Smooth muscle cell (in vitro differentiated cells): ENCODE data around the gene WRNIP1. TPM values are rescaled to one million over a fixed set of nuclear protein-coding genes. Genes with fewer than 3 reads are reported as not detected.

Experiments used
- DNase-seq: peaks from one replicate; lab custom pipeline; 2025; ENCODE audit not compliant: unreplicated experiment; lab: John Stamatoyannopoulos, UW
- H2AFZ ChIP-seq: fragments of 200-600 bp; sonication (generic); 2 replicates; pipeline ENCODE4 v1.6.0; 2016; ENCODE audit warnings: antibody characterized with exemption, low read depth, mild to moderate bottlenecking
- H3F3A ChIP-seq: fragments of 200-600 bp; sonication (generic); 2 replicates; pipeline ENCODE4 v1.6.0; 2017; ENCODE audit warnings: antibody characterized with exemption, low read depth
- H3K27ac ChIP-seq: fragments of 200-600 bp; sonication (generic); 2 replicates; pipeline ENCODE4 v1.5.1; 2016; ENCODE audit warnings: low read depth, mild to moderate bottlenecking
- H3K27me3 ChIP-seq: fragments of 200-600 bp; sonication (generic); 2 replicates; pipeline ENCODE4 v1.6.1; 2016; ENCODE audit warnings: low read depth, mild to moderate bottlenecking
- H3K36me3 ChIP-seq: fragments of 200-600 bp; sonication (generic); 2 replicates; pipeline ENCODE4 v1.5.1; 2016; ENCODE audit warnings: low read depth
- H3K4me1 ChIP-seq: fragments of 200-600 bp; sonication (generic); 2 replicates; pipeline ENCODE4 v1.5.1; 2016; ENCODE audit warnings: low read depth
- H3K4me2 ChIP-seq: fragments of 200-600 bp; sonication (generic); 2 replicates; pipeline ENCODE4 v1.6.0; 2016; ENCODE audit warnings: mild to moderate bottlenecking
- H3K4me3 ChIP-seq: fragments of 200-600 bp; sonication (generic); 2 replicates; pipeline ENCODE4 v1.5.1; 2016; ENCODE audit warnings: mild to moderate bottlenecking
- H3K79me2 ChIP-seq: fragments of 200-600 bp; sonication (generic); 2 replicates; pipeline ENCODE4 v1.6.0; 2016; ENCODE audit warnings: low read depth, mild to moderate bottlenecking
- H3K9ac ChIP-seq: fragments of 200-600 bp; sonication (generic); 2 replicates; pipeline ENCODE4 v1.6.0; 2016; ENCODE audit warnings: low read depth
- H3K9me3 ChIP-seq: fragments of 200-600 bp; sonication (generic); replicated peaks from 2 replicates; pipeline ENCODE4 v1.5.1; 2016; ENCODE audit warnings: low read depth
- H4K20me1 ChIP-seq: fragments of 200-600 bp; sonication (generic); 2 replicates; pipeline ENCODE4 v1.6.0; 2016; ENCODE audit warnings: low read depth
- CTCF ChIP-seq: fragments of 200-600 bp; sonication (generic); IDR thresholded peaks from 2 replicates; pipeline ENCODE4 v1.5.1; 2017; ENCODE audit warnings: borderline replicate concordance, mild to moderate bottlenecking, antibody characterized with exemption; ENCODE audit not compliant: insufficient read depth, poor library complexity, severe bottlenecking
- WGBS: methylation state at CpG from one replicate; pipeline ENCODE4 v1.1.7; 2016; ENCODE audit warnings: low lambda C conversion rate; 5-methylcytosine and 5-hydroxymethylcytosine counted together
- polyA plus RNA-seq: library from polyadenylated mRNA; unstranded; fragments of >200 nt; fragmentation: Nextera tagmentation; extraction: Ambion mirVana; gene quantifications from 2 replicates; pipeline ENCODE4 v1.2.1, GENCODE V29; 2016
- total RNA-seq: library from RNA; depleted of rRNA; stranded (reverse); fragments of >200 nt; gene quantifications from 2 replicates; pipeline ENCODE4 v1.2.3, GENCODE V29; 2014

The WRNIP1 gene
- total and polyA plus RNA-seq, 2 experiments from 2014 or later, result 20.0 to 29.6 TPM

GRCh38 chr6:2737885-2738284, 27.3 kb upstream of the WRNIP1 start:
- H3K4me1 ChIP-seq, result no peaks in the 10 kb centered on the region
- H3K9me3 ChIP-seq, result no peaks in the 10 kb centered on the region
- H3K36me3 ChIP-seq, result no peaks in the 10 kb centered on the region
- no peaks in the 10 kb centered on the region for H4K20me1 ChIP-seq
- no peak overlapping the region for H3K9ac ChIP-seq
- no peaks in the 10 kb centered on the region for H3F3A ChIP-seq
- TF ChIP-seq CTCF, result no peak
- WGBS, result 71% methylated on average over 2 of the region's 3 CpGs
- H3K27ac ChIP-seq, result no peak overlapping the region
- no peak overlapping the region for H3K4me2 ChIP-seq
- no peaks in the 10 kb centered on the region for H3K79me2 ChIP-seq
- no peaks in the 10 kb centered on the region for H3K27me3 ChIP-seq
- no peak for DNase-seq
- no peak overlapping the region for H3K4me3 ChIP-seq
- H2AFZ ChIP-seq, result no peak overlapping the region

GRCh38 chr6:2738373-2738979, 26.7 kb upstream of the WRNIP1 start:
- Histone ChIP-seq H4K20me1 (no peaks in the 10 kb centered on the region), H3K9me3 (no peaks in the 10 kb centered on the region), H3K36me3 (no peaks in the 10 kb centered on the region), H3K27me3 (no peaks in the 10 kb centered on the region), H3K4me2 (no peak overlapping the region), H3K4me1 (no peaks in the 10 kb centered on the region), H2AFZ (no peak overlapping the region), H3K4me3 (no peak overlapping the region), H3K9ac (no peak overlapping the region), H3K27ac (no peak overlapping the region), H3F3A (no peaks in the 10 kb centered on the region), H3K79me2 (no peaks in the 10 kb centered on the region)
- TF ChIP-seq CTCF, result peak; percentile 74
- WGBS, result 27% methylated on average over 5 of the region's 5 CpGs
- DNase-seq, result no peak

GRCh38 chr6:2739335-2739734, 25.9 kb upstream of the WRNIP1 start:
- no peak for DNase-seq
- Histone ChIP-seq H3K4me3 (no peak overlapping the region), H3K79me2 (no peaks in the 10 kb centered on the region), H3K9ac (no peak overlapping the region), H3K9me3 (no peaks in the 10 kb centered on the region), H4K20me1 (no peaks in the 10 kb centered on the region), H3K4me2 (no peak overlapping the region), H3K27ac (no peak overlapping the region), H3K27me3 (no peaks in the 10 kb centered on the region), H2AFZ (no peak overlapping the region), H3K36me3 (no peaks in the 10 kb centered on the region), H3K4me1 (no peaks in the 10 kb centered on the region), H3F3A (no peaks in the 10 kb centered on the region)
- WGBS, result 90% methylated on average over 4 of the region's 4 CpGs
- TF ChIP-seq CTCF, result no peak

GRCh38 chr6:2740581-2740980, 24.6 kb upstream of the WRNIP1 start:
- Histone ChIP-seq H3K4me2 (no peak overlapping the region), H3K27ac (no peak overlapping the region), H3K4me1 (no peaks in the 10 kb centered on the region), H3K9ac (no peak overlapping the region), H3K36me3 (no peaks in the 10 kb centered on the region), H4K20me1 (no peaks in the 10 kb centered on the region), H2AFZ (no peak overlapping the region), H3K79me2 (no peaks in the 10 kb centered on the region), H3K4me3 (no peak overlapping the region), H3K27me3 (no peaks in the 10 kb centered on the region), H3K9me3 (no peaks in the 10 kb centered on the region), H3F3A (no peaks in the 10 kb centered on the region)
- DNase-seq, result no peak
- TF ChIP-seq CTCF, result no peak
- 96% methylated on average over 5 of the region's 5 CpGs for WGBS
